ENCODE results near the gene NELL1. TPM values are rescaled to one million over a fixed set of nuclear protein-coding genes. Genes with fewer than 3 reads are reported as not detected.

NELL1 gene
- total and polyA plus RNA-seq, 4 donors, result 0.05 to 0.31 (median 0.12) TPM; not detected in 1

GRCh38 chr11:20627701-20628100, 41.7 kb upstream of the NELL1 start:
- TF ChIP-seq CTCF (IDR thresholded peaks at IDR 0.05; ENCODE audit: control extremely low read depth, extremely low read depth), result no peak
- peaks cover 0 to 9% (median 0%) of the 10 kb centered on the region in 4 donors for H3K9me3 ChIP-seq (ENCODE audit: control insufficient read depth in 4 of 4, insufficient read depth in 3 of 4, low read length in 3 of 4)
- no peak overlapping the region for H3K4me3 ChIP-seq
- H3K36me3 ChIP-seq (ENCODE audit: control insufficient read depth in 4 of 4, insufficient read depth in 4 of 4, low read length in 4 of 4), result no peaks in the 10 kb centered on the region
- H3K9ac ChIP-seq (ENCODE audit: insufficient read depth in 1 of 2, low read length in 2 of 2), result no peak overlapping the region
- H3K4me1 ChIP-seq (ENCODE audit: control insufficient read depth in 5 of 5, insufficient read depth in 5 of 5, low read length in 5 of 5), result no peaks in the 10 kb centered on the region
- H3K27ac ChIP-seq (ENCODE audit: low read depth in 1 of 2, low read length in 1 of 2), result no peak overlapping the region
- ATAC-seq (ENCODE audit: insufficient read depth, low FRiP score), result no peak
- peaks cover 0 to 3% (median 0%) of the 10 kb centered on the region in 3 donors for H3K27me3 ChIP-seq (ENCODE audit: control insufficient read depth in 3 of 3, insufficient read depth in 3 of 3, low read length in 2 of 3)
- DNase-seq, result no peak
- 70 to 71% methylated on average over 3 of the region's 3 CpGs for WGBS, 2 donors

GRCh38 chr11:20631519-20632168, 37.7 kb upstream of the NELL1 start:
- ATAC-seq (ENCODE audit: insufficient read depth, low FRiP score), result no peak
- Histone ChIP-seq H3K9ac (ENCODE audit: insufficient read depth in 1 of 2, low read length in 2 of 2) (no peak overlapping the region), H3K4me1 (ENCODE audit: control insufficient read depth in 5 of 5, insufficient read depth in 5 of 5, low read length in 5 of 5) (no peaks in the 10 kb centered on the region), H3K4me3 (no peak overlapping the region), H3K36me3 (ENCODE audit: control insufficient read depth in 4 of 4, insufficient read depth in 4 of 4, low read length in 4 of 4) (no peaks in the 10 kb centered on the region), H3K27ac (ENCODE audit: low read depth in 1 of 2, low read length in 1 of 2) (no peak overlapping the region), H3K27me3 (ENCODE audit: control insufficient read depth in 3 of 3, insufficient read depth in 3 of 3, low read length in 2 of 3) (peaks cover 0 to 3% (median 0%) of the 10 kb centered on the region in 3 donors), H3K9me3 (ENCODE audit: control insufficient read depth in 4 of 4, insufficient read depth in 3 of 4, low read length in 3 of 4) (peaks cover 0 to 7% (median 0%) of the 10 kb centered on the region in 4 donors)
- no peak for DNase-seq
- WGBS, 2 donors, result 73 to 83% methylated on average over 5 of the region's 5 CpGs
- no peak for TF ChIP-seq CTCF (IDR thresholded peaks at IDR 0.05; ENCODE audit: control extremely low read depth, extremely low read depth)

- DNase-seq (no peak), ATAC-seq (ENCODE audit: insufficient read depth, low FRiP score) (no peak)
- Histone ChIP-seq H3K9me3 (ENCODE audit: control insufficient read depth in 4 of 4, insufficient read depth in 3 of 4, low read length in 3 of 4) (peaks cover 0 to 7% (median 0%) of the 10 kb centered on the region in 4 donors), H3K4me3 (no peak overlapping the region), H3K27ac (ENCODE audit: low read depth in 1 of 2, low read length in 1 of 2) (no peak overlapping the region), H3K9ac (ENCODE audit: insufficient read depth in 1 of 2, low read length in 2 of 2) (no peak overlapping the region), H3K27me3 (ENCODE audit: control insufficient read depth in 3 of 3, insufficient read depth in 3 of 3, low read length in 2 of 3) (peaks cover 0 to 3% (median 0%) of the 10 kb centered on the region in 3 donors), H3K36me3 (ENCODE audit: control insufficient read depth in 4 of 4, insufficient read depth in 4 of 4, low read length in 4 of 4) (no peaks in the 10 kb centered on the region), H3K4me1 (ENCODE audit: control insufficient read depth in 5 of 5, insufficient read depth in 5 of 5, low read length in 5 of 5) (no peaks in the 10 kb centered on the region)
- no peak for TF ChIP-seq CTCF (IDR thresholded peaks at IDR 0.05; ENCODE audit: control extremely low read depth, extremely low read depth)
- 46 to 59% methylated on average over 1 of the region's 1 CpG for WGBS, 2 donors
These were observed 37.2 kb upstream of the NELL1 start for GRCh38 chr11:20632169-20632532.

GRCh38 chr11:20634044-20634443, 35.3 kb upstream of the NELL1 start:
- 94% methylated on average over 5 of the region's 5 CpGs for WGBS, 2 donors
- Histone ChIP-seq H3K9ac (ENCODE audit: insufficient read depth in 1 of 2, low read length in 2 of 2) (no peak overlapping the region), H3K36me3 (ENCODE audit: control insufficient read depth in 4 of 4, insufficient read depth in 4 of 4, low read length in 4 of 4) (no peaks in the 10 kb centered on the region)

More at GRCh38 chr11:20634044-20634443, 35.3 kb upstream of the NELL1 start:
- ATAC-seq (ENCODE audit: insufficient read depth, low FRiP score) (no peak), DNase-seq (no peak)
- Histone ChIP-seq H3K27me3 (ENCODE audit: control insufficient read depth in 3 of 3, insufficient read depth in 3 of 3, low read length in 2 of 3) (peaks cover 0 to 5% (median 0%) of the 10 kb centered on the region in 3 donors), H3K4me3 (no peak overlapping the region), H3K9me3 (ENCODE audit: control insufficient read depth in 4 of 4, insufficient read depth in 3 of 4, low read length in 3 of 4) (peaks cover 0 to 7% (median 0%) of the 10 kb centered on the region in 4 donors), H3K4me1 (ENCODE audit: control insufficient read depth in 5 of 5, insufficient read depth in 5 of 5, low read length in 5 of 5) (no peaks in the 10 kb centered on the region), H3K27ac (ENCODE audit: low read depth in 1 of 2, low read length in 1 of 2) (no peak overlapping the region)
- TF ChIP-seq CTCF (IDR thresholded peaks at IDR 0.05; ENCODE audit: control extremely low read depth, extremely low read depth), result no peak
